H9 (cell line): ENCODE results near the gene CCDC192. TPM values are rescaled to one million over a fixed set of nuclear protein-coding genes. Genes with fewer than 3 reads are reported as not detected.

Experiments
- DNase-seq: peaks from one replicate; pipeline ENCODE4 v3.0.0-alpha.2; 2017
- H2AFZ ChIP-seq: one replicate; pipeline ENCODE4 v1.6.1; 2013; ENCODE audit warnings: mild to moderate bottlenecking, low read length, control low read depth, moderate library complexity
- H2AK5ac ChIP-seq: 2 replicates; pipeline ENCODE4 v1.6.1; 2013; ENCODE audit warnings: low read length, control low read depth, mixed read lengths; ENCODE audit not compliant: insufficient read length
- H2BK120ac ChIP-seq: one replicate; pipeline ENCODE4 v1.6.1; 2013; ENCODE audit warnings: low read depth, mild to moderate bottlenecking, low read length, control low read depth, inconsistent platforms; ENCODE audit not compliant: poor library complexity, severe bottlenecking
- H2BK12ac ChIP-seq: 2 replicates; pipeline ENCODE4 v1.6.1; 2013; ENCODE audit warnings: low read length, control low read depth, mixed read lengths, low read depth; ENCODE audit not compliant: insufficient read length
- H2BK15ac ChIP-seq: 2 replicates; pipeline ENCODE4 v1.6.1; 2013; ENCODE audit warnings: low read depth, low read length, control low read depth
- H2BK20ac ChIP-seq: one replicate; pipeline ENCODE4 v1.6.1; 2013; ENCODE audit warnings: low read depth, mild to moderate bottlenecking, low read length, control low read depth, inconsistent platforms; ENCODE audit not compliant: poor library complexity, severe bottlenecking
- H2BK5ac ChIP-seq: 2 replicates; pipeline ENCODE4 v1.6.1; 2013; ENCODE audit warnings: low read length, control low read depth, mixed read lengths; ENCODE audit not compliant: insufficient read length
- H3K14ac ChIP-seq: 2 replicates; pipeline ENCODE4 v1.6.1; 2013; ENCODE audit warnings: low read length, control low read depth; ENCODE audit not compliant: insufficient read depth
- H3K18ac ChIP-seq: 2 replicates; pipeline ENCODE4 v1.6.1; 2013; ENCODE audit warnings: low read depth, mild to moderate bottlenecking, mixed read lengths, low read length, control low read depth; ENCODE audit not compliant: insufficient read length
- H3K23ac ChIP-seq: 2 replicates; pipeline ENCODE4 v1.6.1; 2013; ENCODE audit warnings: low read length, control low read depth, mixed read lengths, low read depth; ENCODE audit not compliant: insufficient read length
- H3K23me2 ChIP-seq: 2 replicates; pipeline ENCODE4 v1.6.1; 2013; ENCODE audit warnings: low read depth, mild to moderate bottlenecking, mixed read lengths, low read length, control low read depth; ENCODE audit not compliant: insufficient read length, poor library complexity, severe bottlenecking
- H3K27ac ChIP-seq: 2 replicates; pipeline ENCODE4 v1.5.1; 2013; ENCODE audit warnings: low read length, control low read depth, mixed read lengths, low read depth; ENCODE audit not compliant: insufficient read length
- H3K27me3 ChIP-seq: 2 replicates; pipeline ENCODE4 v1.6.1; 2013; ENCODE audit warnings: low read length, control low read depth, inconsistent platforms; ENCODE audit not compliant: insufficient read depth
- H3K4ac ChIP-seq: 2 replicates; pipeline ENCODE4 v1.6.1; 2013; ENCODE audit warnings: low read depth, mild to moderate bottlenecking, control low read depth, inconsistent platforms, low read length, moderate library complexity
- H3K4me1 ChIP-seq: 2 replicates; pipeline ENCODE4 v1.6.1; 2013; ENCODE audit warnings: low read length, control low read depth, inconsistent platforms; ENCODE audit not compliant: insufficient read depth
- H3K4me2 ChIP-seq: 2 replicates; pipeline ENCODE4 v1.6.1; 2013; ENCODE audit warnings: low read length, control low read depth, mixed read lengths; ENCODE audit not compliant: insufficient read length, insufficient read depth
- H3K56ac ChIP-seq: 2 replicates; pipeline ENCODE4 v1.6.1; 2013; ENCODE audit warnings: low read depth, mild to moderate bottlenecking, mixed read lengths, low read length, control low read depth; ENCODE audit not compliant: insufficient read length
- H3K79me1 ChIP-seq: 2 replicates; pipeline ENCODE4 v1.6.1; 2013; ENCODE audit warnings: low read depth, mild to moderate bottlenecking, moderate library complexity, low read length, control low read depth, inconsistent platforms; ENCODE audit not compliant: insufficient read depth, poor library complexity, severe bottlenecking
- H3K79me2 ChIP-seq: 2 replicates; pipeline ENCODE4 v1.6.1; 2013; ENCODE audit warnings: low read length, control low read depth, inconsistent platforms; ENCODE audit not compliant: insufficient read depth
- H3K9ac ChIP-seq: 2 replicates; pipeline ENCODE4 v1.6.1; 2013; ENCODE audit warnings: low read length, control low read depth, mixed read lengths; ENCODE audit not compliant: insufficient read length; ENCODE audit errors: extremely low read depth
- H3K9me3 ChIP-seq: one replicate; pipeline ENCODE4 v1.6.1; 2013; ENCODE audit warnings: low read depth, low read length, inconsistent platforms; ENCODE audit not compliant: control insufficient read depth
- H3T11ph ChIP-seq: one replicate; pipeline ENCODE4 v1.6.1; 2013; ENCODE audit warnings: mild to moderate bottlenecking, low read length, control low read depth, inconsistent platforms
- H4K20me1 ChIP-seq: one replicate; pipeline ENCODE4 v1.6.1; 2013; ENCODE audit not compliant: control insufficient read depth, insufficient read length, insufficient read depth
- H4K5ac ChIP-seq: 2 replicates; pipeline ENCODE4 v1.6.1; 2013; ENCODE audit warnings: low read depth, mild to moderate bottlenecking, mixed read lengths, low read length, control low read depth; ENCODE audit not compliant: insufficient read length
- H4K8ac ChIP-seq: replicated peaks from 2 replicates; pipeline ENCODE4 v1.6.1; 2013; ENCODE audit warnings: low read length, control low read depth, mixed read lengths, low read depth; ENCODE audit not compliant: insufficient read length
- H4K91ac ChIP-seq: 2 replicates; pipeline ENCODE4 v1.6.1; 2013; ENCODE audit warnings: low read depth, mild to moderate bottlenecking, moderate library complexity, mixed read lengths, low read length, control low read depth; ENCODE audit not compliant: insufficient read length
- H3K27ac Mint-ChIP-seq, 3 experiments: 2 replicates in 2 of 3; 3 replicates in 1 of 3; pipeline ENCODE4 v1.8.0; 2020 to 2021; ENCODE audit warnings: mixed read lengths in 3 of 3, mild to moderate bottlenecking in 1 of 3, moderate library complexity in 1 of 3
- H3K27me3 Mint-ChIP-seq: 2 replicates; pipeline ENCODE4 v1.8.0; 2021; ENCODE audit warnings: low read depth, mild to moderate bottlenecking, moderate library complexity, mixed read lengths
- H3K36me3 Mint-ChIP-seq, 3 experiments: 2 replicates in 2 of 3; 3 replicates in 1 of 3; pipeline ENCODE4 v1.8.0; 2020 to 2021; ENCODE audit warnings: low read depth in 3 of 3, mixed read lengths in 3 of 3; ENCODE audit not compliant: insufficient read depth in 1 of 3
- H3K4me1 Mint-ChIP-seq, 2 experiments: 2 replicates each; pipeline ENCODE4 v1.8.0; 2020; ENCODE audit warnings: mixed read lengths in 2 of 2
- H3K4me3 Mint-ChIP-seq, 2 experiments: 2 replicates in 1 of 2; 3 replicates in 1 of 2; pipeline ENCODE4 v1.8.0; 2020 to 2021; ENCODE audit warnings: mild to moderate bottlenecking in 2 of 2, mixed read lengths in 2 of 2, moderate library complexity in 1 of 2
- H3K9me3 Mint-ChIP-seq, 2 experiments: 2 replicates in 1 of 2; 3 replicates in 1 of 2; pipeline ENCODE4 v1.8.0; 2020; ENCODE audit warnings: mild to moderate bottlenecking in 2 of 2, mixed read lengths in 2 of 2, moderate library complexity in 1 of 2
- CTCF ChIP-seq: fragments of 200-600 bp; sonication (generic); conservative IDR thresholded peaks from 3 replicates; pipeline ENCODE4 v1.8.0; 2021; ENCODE audit warnings: antibody characterized with exemption, mild to moderate bottlenecking
- WGBS: extraction: QIAGEN DNeasy Blood & Tissue Kit; methylation state at CpG from one replicate; pipeline ENCODE4 v1.1.7; 2013; ENCODE audit warnings: missing lambda C conversion rate, low lambda C conversion rate, mixed read lengths; ENCODE audit not compliant: insufficient read length; ENCODE audit errors: extremely low coverage; 5-methylcytosine and 5-hydroxymethylcytosine counted together
- total RNA-seq: library from RNA; stranded (reverse); gene quantifications from 2 replicates; pipeline ENCODE4 v1.2.1, GENCODE V29; 2021

Gene CCDC192
- total RNA-seq, 1 experiment from 2014 or later = not detected

GRCh38 chr5:127683008-127683407 lies 20.2 kb upstream of the CCDC192 start:
- H4K91ac ChIP-seq = no peak overlapping the region
- no peak overlapping the region for H2BK5ac ChIP-seq
- H3K79me1 ChIP-seq = no peaks in the 10 kb centered on the region
- H3K27me3 ChIP-seq = no peaks in the 10 kb centered on the region
- Mint-ChIP-seq H3K4me3 (no peak overlapping the region), H3K27ac (peak overlapping the region in 1 of 3 experiments; percentile 30; a peak in 1 of 7 replicates), H3K9me3 (no peaks in the 10 kb centered on the region), H3K27me3 (no peaks in the 10 kb centered on the region), H3K4me1 (no peaks in the 10 kb centered on the region), H3K36me3 (no peaks in the 10 kb centered on the region; a peak in 1 of 7 replicates)
- H3K27ac ChIP-seq = no peak overlapping the region
- no CpG with 5 or more reads among the region's 4 CpGs for WGBS
- H2AFZ ChIP-seq = no peak overlapping the region
- no peaks in the 10 kb centered on the region for H3K4me1 ChIP-seq
- H2AK5ac ChIP-seq = no peak overlapping the region
- H3K56ac ChIP-seq = no peak overlapping the region
- no peak overlapping the region for H3K9ac ChIP-seq
- H3K23ac ChIP-seq = no peak overlapping the region
- no peak overlapping the region for H4K5ac ChIP-seq
- H2BK120ac ChIP-seq = no peak overlapping the region
- H2BK12ac ChIP-seq = no peak overlapping the region
- DNase-seq = no peak
- H3T11ph ChIP-seq = no peak overlapping the region
- no peak overlapping the region for H3K18ac ChIP-seq
- no peak overlapping the region for H2BK20ac ChIP-seq
- no peaks in the 10 kb centered on the region for H4K20me1 ChIP-seq
- TF ChIP-seq CTCF = no peak
- H2BK15ac ChIP-seq = no peak overlapping the region
- no peak overlapping the region for H4K8ac ChIP-seq
- H3K4me2 ChIP-seq = no peak overlapping the region
- H3K23me2 ChIP-seq = no peaks in the 10 kb centered on the region
- no peaks in the 10 kb centered on the region for H3K9me3 ChIP-seq
- H3K79me2 ChIP-seq = no peaks in the 10 kb centered on the region
- H3K14ac ChIP-seq = no peak overlapping the region
- no peak overlapping the region for H3K4ac ChIP-seq
